ENCODE measurements around the gene CREBRF.

CREBRF gene

GRCh38 chr5:173188280-173188679, 132.1 kb downstream of the CREBRF start:
- DNase-seq: no peak
- no peaks in the 10 kb centered on the region for H3K79me2 ChIP-seq (ENCODE audit: low read length)

More at GRCh38 chr5:173188280-173188679, 132.1 kb downstream of the CREBRF start:
- Histone ChIP-seq H3K9me2 (replicated peaks; ENCODE audit: insufficient read depth, low read length) (no peaks in the 10 kb centered on the region), H3K9ac (ENCODE audit: low read length) (no peak overlapping the region), H3K36me3 (replicated peaks; ENCODE audit: insufficient read depth, low read length) (no peaks in the 10 kb centered on the region), H3K27ac (ENCODE audit: low read length) (no peak overlapping the region), H3K9me3 (replicated peaks; ENCODE audit: insufficient read depth, low read length) (no peaks in the 10 kb centered on the region), H3K4me3 (ENCODE audit: low read length) (no peak overlapping the region), H3K4me1 (ENCODE audit: low read length) (no peaks in the 10 kb centered on the region), H3F3A (ENCODE audit: insufficient read depth, low read length) (no peaks in the 10 kb centered on the region; the same call in 1 of the 2 replicates), H2AFZ (ENCODE audit: low read length) (no peak overlapping the region), H3K4me2 (ENCODE audit: low read depth, low read length) (no peak overlapping the region), H3K27me3 (replicated peaks; ENCODE audit: insufficient read depth, low read length) (no peaks in the 10 kb centered on the region), H4K20me1 (ENCODE audit: insufficient read depth, low read length) (no peaks in the 10 kb centered on the region)
- TF ChIP-seq CTCF (IDR thresholded peaks at IDR 0.05; ENCODE audit: low read length) (no peak), EZH2 (optimal IDR thresholded peaks at IDR 0.05; ENCODE audit: low read depth, low read length) (no peak), EZH2phosphoT487 (IDR thresholded peaks at IDR 0.05; ENCODE audit: low read length) (no peak)

Measured in MM.1S (cell line).